Mononuclear cell (primary cell): Measurements from ENCODE around the gene CHST11. TPM values are rescaled to one million over a fixed set of nuclear protein-coding genes. Genes with fewer than 3 reads are reported as not detected.

Experiments
- H3K27me3 ChIP-seq: 2 replicates; pipeline ENCODE4 v1.6.0; 2011; ENCODE audit warnings: low read length, control low read depth; ENCODE audit not compliant: insufficient read depth
- H3K4me1 ChIP-seq: 2 replicates; pipeline ENCODE4 v1.5.1; 2011; ENCODE audit warnings: mild to moderate bottlenecking, low read length, control low read depth; ENCODE audit not compliant: insufficient read depth
- H3K4me3 ChIP-seq: 2 replicates; pipeline ENCODE4 v1.5.1; 2011; ENCODE audit warnings: mild to moderate bottlenecking, low read length, moderate library complexity
- H3K9me3 ChIP-seq: 2 replicates; pipeline ENCODE4 v1.5.1; 2011; ENCODE audit warnings: low read depth, mild to moderate bottlenecking, control low read depth, low read length
- total RNA-seq: library from RNA; depleted of rRNA; stranded (reverse); fragments of >200 nt; gene quantifications from one replicate; pipeline ENCODE4 v1.2.3, GENCODE V29; 2012

The CHST11 gene
- 83.7 TPM for total RNA-seq

- H3K27me3 ChIP-seq, result no peaks in the 10 kb centered on the region
- H3K9me3 ChIP-seq, result no peaks in the 10 kb centered on the region
- peak within 1 kb of the TSS; percentile 100 for H3K4me3 ChIP-seq
- peaks cover 35% of the 10 kb centered on the region for H3K4me1 ChIP-seq
Observed at GRCh38 chr12:104456417-104456949, at the start of gene CHST11. Gene CHST11, plus strand, starts transcription at chr12:104456948.

GRCh38 chr12:104407438-104407837 lies 49.3 kb upstream of the CHST11 start:
- Histone ChIP-seq H3K4me1 (no peaks in the 10 kb centered on the region), H3K4me3 (no peak overlapping the region), H3K27me3 (no peaks in the 10 kb centered on the region), H3K9me3 (no peaks in the 10 kb centered on the region)

- no peaks in the 10 kb centered on the region for H3K4me1 ChIP-seq
- no peak overlapping the region for H3K4me3 ChIP-seq
- H3K27me3 ChIP-seq, result no peaks in the 10 kb centered on the region
- no peaks in the 10 kb centered on the region for H3K9me3 ChIP-seq
Observed at GRCh38 chr12:104407922-104408321, 48.8 kb upstream of the CHST11 start.

GRCh38 chr12:104410326-104410725 lies 46.4 kb upstream of the CHST11 start:
- Histone ChIP-seq H3K9me3 (no peaks in the 10 kb centered on the region), H3K27me3 (no peaks in the 10 kb centered on the region), H3K4me1 (no peaks in the 10 kb centered on the region), H3K4me3 (no peak overlapping the region)

GRCh38 chr12:104410786-104411185 lies 46.0 kb upstream of the CHST11 start:
- Histone ChIP-seq H3K9me3 (no peaks in the 10 kb centered on the region), H3K4me3 (no peak overlapping the region), H3K27me3 (no peaks in the 10 kb centered on the region), H3K4me1 (no peaks in the 10 kb centered on the region)

- no peaks in the 10 kb centered on the region for H3K27me3 ChIP-seq
- no peak overlapping the region for H3K4me3 ChIP-seq
- no peaks in the 10 kb centered on the region for H3K4me1 ChIP-seq
- H3K9me3 ChIP-seq, result no peaks in the 10 kb centered on the region
Observed at GRCh38 chr12:104411826-104412641, 44.7 kb upstream of the CHST11 start.

- H3K27me3 ChIP-seq, result no peaks in the 10 kb centered on the region
- H3K4me1 ChIP-seq, result no peaks in the 10 kb centered on the region
- H3K4me3 ChIP-seq, result no peak overlapping the region
- H3K9me3 ChIP-seq, result no peaks in the 10 kb centered on the region
Observed at GRCh38 chr12:104412681-104413080, 44.1 kb upstream of the CHST11 start.

GRCh38 chr12:104413330-104413729 lies 43.4 kb upstream of the CHST11 start:
- no peaks in the 10 kb centered on the region for H3K4me1 ChIP-seq
- H3K27me3 ChIP-seq, result no peaks in the 10 kb centered on the region
- H3K9me3 ChIP-seq, result no peaks in the 10 kb centered on the region
- no peak overlapping the region for H3K4me3 ChIP-seq

GRCh38 chr12:104414581-104415341 lies 42.0 kb upstream of the CHST11 start:
- Histone ChIP-seq H3K4me3 (no peak overlapping the region), H3K9me3 (no peaks in the 10 kb centered on the region), H3K4me1 (no peaks in the 10 kb centered on the region), H3K27me3 (no peaks in the 10 kb centered on the region)

- no peaks in the 10 kb centered on the region for H3K27me3 ChIP-seq
- H3K9me3 ChIP-seq, result no peaks in the 10 kb centered on the region
- no peaks in the 10 kb centered on the region for H3K4me1 ChIP-seq
- no peak overlapping the region for H3K4me3 ChIP-seq
Observed at GRCh38 chr12:104415342-104415980, 41.3 kb upstream of the CHST11 start.

GRCh38 chr12:104416136-104416535 lies 40.6 kb upstream of the CHST11 start:
- Histone ChIP-seq H3K27me3 (no peaks in the 10 kb centered on the region), H3K9me3 (no peaks in the 10 kb centered on the region), H3K4me1 (no peaks in the 10 kb centered on the region), H3K4me3 (no peak overlapping the region)

- H3K9me3 ChIP-seq, result no peaks in the 10 kb centered on the region
- H3K27me3 ChIP-seq, result no peaks in the 10 kb centered on the region
- no peak overlapping the region for H3K4me3 ChIP-seq
- no peaks in the 10 kb centered on the region for H3K4me1 ChIP-seq
Observed at GRCh38 chr12:104416585-104416984, 40.2 kb upstream of the CHST11 start.

- Histone ChIP-seq H3K4me1 (no peaks in the 10 kb centered on the region), H3K27me3 (no peaks in the 10 kb centered on the region), H3K9me3 (no peaks in the 10 kb centered on the region), H3K4me3 (no peak overlapping the region)
Observed at GRCh38 chr12:104419717-104420116, 37.0 kb upstream of the CHST11 start.

GRCh38 chr12:104420868-104421267 lies 35.9 kb upstream of the CHST11 start:
- no peaks in the 10 kb centered on the region for H3K9me3 ChIP-seq
- no peak overlapping the region for H3K4me3 ChIP-seq
- H3K4me1 ChIP-seq, result no peaks in the 10 kb centered on the region
- no peaks in the 10 kb centered on the region for H3K27me3 ChIP-seq

- H3K27me3 ChIP-seq, result no peaks in the 10 kb centered on the region
- H3K9me3 ChIP-seq, result no peaks in the 10 kb centered on the region
- H3K4me3 ChIP-seq, result no peak overlapping the region
- H3K4me1 ChIP-seq, result no peaks in the 10 kb centered on the region
Observed at GRCh38 chr12:104421343-104421742, 35.4 kb upstream of the CHST11 start.
